H9 (cell line): ENCODE measurements around the gene GRAP2. TPM values are rescaled to one million over a fixed set of nuclear protein-coding genes. Genes with fewer than 3 reads are reported as not detected.

ENCODE experiments used
- DNase-seq: peaks from one replicate; pipeline ENCODE4 v3.0.0-alpha.2; 2017
- H2AFZ ChIP-seq: one replicate; pipeline ENCODE4 v1.6.1; 2013; ENCODE audit warnings: mild to moderate bottlenecking, low read length, control low read depth, moderate library complexity
- H2AK5ac ChIP-seq: 2 replicates; pipeline ENCODE4 v1.6.1; 2013; ENCODE audit warnings: low read length, control low read depth, mixed read lengths; ENCODE audit not compliant: insufficient read length
- H2BK120ac ChIP-seq: one replicate; pipeline ENCODE4 v1.6.1; 2013; ENCODE audit warnings: low read depth, mild to moderate bottlenecking, low read length, control low read depth, inconsistent platforms; ENCODE audit not compliant: poor library complexity, severe bottlenecking
- H2BK12ac ChIP-seq: 2 replicates; pipeline ENCODE4 v1.6.1; 2013; ENCODE audit warnings: low read length, control low read depth, mixed read lengths, low read depth; ENCODE audit not compliant: insufficient read length
- H2BK15ac ChIP-seq: 2 replicates; pipeline ENCODE4 v1.6.1; 2013; ENCODE audit warnings: low read depth, low read length, control low read depth
- H2BK20ac ChIP-seq: one replicate; pipeline ENCODE4 v1.6.1; 2013; ENCODE audit warnings: low read depth, mild to moderate bottlenecking, low read length, control low read depth, inconsistent platforms; ENCODE audit not compliant: poor library complexity, severe bottlenecking
- H2BK5ac ChIP-seq: 2 replicates; pipeline ENCODE4 v1.6.1; 2013; ENCODE audit warnings: low read length, control low read depth, mixed read lengths; ENCODE audit not compliant: insufficient read length
- H3K14ac ChIP-seq: 2 replicates; pipeline ENCODE4 v1.6.1; 2013; ENCODE audit warnings: low read length, control low read depth; ENCODE audit not compliant: insufficient read depth
- H3K18ac ChIP-seq: 2 replicates; pipeline ENCODE4 v1.6.1; 2013; ENCODE audit warnings: low read depth, mild to moderate bottlenecking, mixed read lengths, low read length, control low read depth; ENCODE audit not compliant: insufficient read length
- H3K23ac ChIP-seq: 2 replicates; pipeline ENCODE4 v1.6.1; 2013; ENCODE audit warnings: low read length, control low read depth, mixed read lengths, low read depth; ENCODE audit not compliant: insufficient read length
- H3K23me2 ChIP-seq: 2 replicates; pipeline ENCODE4 v1.6.1; 2013; ENCODE audit warnings: low read depth, mild to moderate bottlenecking, mixed read lengths, low read length, control low read depth; ENCODE audit not compliant: insufficient read length, poor library complexity, severe bottlenecking
- H3K27ac ChIP-seq: 2 replicates; pipeline ENCODE4 v1.5.1; 2013; ENCODE audit warnings: low read length, control low read depth, mixed read lengths, low read depth; ENCODE audit not compliant: insufficient read length
- H3K27me3 ChIP-seq: 2 replicates; pipeline ENCODE4 v1.6.1; 2013; ENCODE audit warnings: low read length, control low read depth, inconsistent platforms; ENCODE audit not compliant: insufficient read depth
- H3K4ac ChIP-seq: 2 replicates; pipeline ENCODE4 v1.6.1; 2013; ENCODE audit warnings: low read depth, mild to moderate bottlenecking, control low read depth, inconsistent platforms, low read length, moderate library complexity
- H3K4me1 ChIP-seq: 2 replicates; pipeline ENCODE4 v1.6.1; 2013; ENCODE audit warnings: low read length, control low read depth, inconsistent platforms; ENCODE audit not compliant: insufficient read depth
- H3K4me2 ChIP-seq: 2 replicates; pipeline ENCODE4 v1.6.1; 2013; ENCODE audit warnings: low read length, control low read depth, mixed read lengths; ENCODE audit not compliant: insufficient read length, insufficient read depth
- H3K56ac ChIP-seq: 2 replicates; pipeline ENCODE4 v1.6.1; 2013; ENCODE audit warnings: low read depth, mild to moderate bottlenecking, mixed read lengths, low read length, control low read depth; ENCODE audit not compliant: insufficient read length
- H3K79me1 ChIP-seq: 2 replicates; pipeline ENCODE4 v1.6.1; 2013; ENCODE audit warnings: low read depth, mild to moderate bottlenecking, moderate library complexity, low read length, control low read depth, inconsistent platforms; ENCODE audit not compliant: insufficient read depth, poor library complexity, severe bottlenecking
- H3K79me2 ChIP-seq: 2 replicates; pipeline ENCODE4 v1.6.1; 2013; ENCODE audit warnings: low read length, control low read depth, inconsistent platforms; ENCODE audit not compliant: insufficient read depth
- H3K9ac ChIP-seq: 2 replicates; pipeline ENCODE4 v1.6.1; 2013; ENCODE audit warnings: low read length, control low read depth, mixed read lengths; ENCODE audit not compliant: insufficient read length; ENCODE audit errors: extremely low read depth
- H3K9me3 ChIP-seq: one replicate; pipeline ENCODE4 v1.6.1; 2013; ENCODE audit warnings: low read depth, low read length, inconsistent platforms; ENCODE audit not compliant: control insufficient read depth
- H3T11ph ChIP-seq: one replicate; pipeline ENCODE4 v1.6.1; 2013; ENCODE audit warnings: mild to moderate bottlenecking, low read length, control low read depth, inconsistent platforms
- H4K20me1 ChIP-seq: one replicate; pipeline ENCODE4 v1.6.1; 2013; ENCODE audit not compliant: control insufficient read depth, insufficient read length, insufficient read depth
- H4K5ac ChIP-seq: 2 replicates; pipeline ENCODE4 v1.6.1; 2013; ENCODE audit warnings: low read depth, mild to moderate bottlenecking, mixed read lengths, low read length, control low read depth; ENCODE audit not compliant: insufficient read length
- H4K8ac ChIP-seq: replicated peaks from 2 replicates; pipeline ENCODE4 v1.6.1; 2013; ENCODE audit warnings: low read length, control low read depth, mixed read lengths, low read depth; ENCODE audit not compliant: insufficient read length
- H4K91ac ChIP-seq: 2 replicates; pipeline ENCODE4 v1.6.1; 2013; ENCODE audit warnings: low read depth, mild to moderate bottlenecking, moderate library complexity, mixed read lengths, low read length, control low read depth; ENCODE audit not compliant: insufficient read length
- H3K27ac Mint-ChIP-seq, 3 experiments: 2 replicates in 2 of 3; 3 replicates in 1 of 3; pipeline ENCODE4 v1.8.0; 2020 to 2021; ENCODE audit warnings: mixed read lengths in 3 of 3, mild to moderate bottlenecking in 1 of 3, moderate library complexity in 1 of 3
- H3K27me3 Mint-ChIP-seq: 2 replicates; pipeline ENCODE4 v1.8.0; 2021; ENCODE audit warnings: low read depth, mild to moderate bottlenecking, moderate library complexity, mixed read lengths
- H3K36me3 Mint-ChIP-seq, 3 experiments: 2 replicates in 2 of 3; 3 replicates in 1 of 3; pipeline ENCODE4 v1.8.0; 2020 to 2021; ENCODE audit warnings: low read depth in 3 of 3, mixed read lengths in 3 of 3; ENCODE audit not compliant: insufficient read depth in 1 of 3
- H3K4me1 Mint-ChIP-seq, 2 experiments: 2 replicates each; pipeline ENCODE4 v1.8.0; 2020; ENCODE audit warnings: mixed read lengths in 2 of 2
- H3K4me3 Mint-ChIP-seq, 2 experiments: 2 replicates in 1 of 2; 3 replicates in 1 of 2; pipeline ENCODE4 v1.8.0; 2020 to 2021; ENCODE audit warnings: mild to moderate bottlenecking in 2 of 2, mixed read lengths in 2 of 2, moderate library complexity in 1 of 2
- H3K9me3 Mint-ChIP-seq, 2 experiments: 2 replicates in 1 of 2; 3 replicates in 1 of 2; pipeline ENCODE4 v1.8.0; 2020; ENCODE audit warnings: mild to moderate bottlenecking in 2 of 2, mixed read lengths in 2 of 2, moderate library complexity in 1 of 2
- WGBS: extraction: QIAGEN DNeasy Blood & Tissue Kit; methylation state at CpG from one replicate; pipeline ENCODE4 v1.1.7; 2013; ENCODE audit warnings: missing lambda C conversion rate, low lambda C conversion rate, mixed read lengths; ENCODE audit not compliant: insufficient read length; ENCODE audit errors: extremely low coverage; 5-methylcytosine and 5-hydroxymethylcytosine counted together
- total RNA-seq: library from RNA; stranded (reverse); gene quantifications from 2 replicates; pipeline ENCODE4 v1.2.1, GENCODE V29; 2021
- TF ChIP-seq, protein P1 (sequence below): fragments of 200-600 bp; sonication (generic); conservative IDR thresholded peaks from 3 replicates; pipeline ENCODE4 v1.8.0; 2021; ENCODE audit warnings: antibody characterized with exemption, mild to moderate bottlenecking

Gene GRAP2
- total RNA-seq, 1 experiment from 2014 or later, result not detected

DNA sequence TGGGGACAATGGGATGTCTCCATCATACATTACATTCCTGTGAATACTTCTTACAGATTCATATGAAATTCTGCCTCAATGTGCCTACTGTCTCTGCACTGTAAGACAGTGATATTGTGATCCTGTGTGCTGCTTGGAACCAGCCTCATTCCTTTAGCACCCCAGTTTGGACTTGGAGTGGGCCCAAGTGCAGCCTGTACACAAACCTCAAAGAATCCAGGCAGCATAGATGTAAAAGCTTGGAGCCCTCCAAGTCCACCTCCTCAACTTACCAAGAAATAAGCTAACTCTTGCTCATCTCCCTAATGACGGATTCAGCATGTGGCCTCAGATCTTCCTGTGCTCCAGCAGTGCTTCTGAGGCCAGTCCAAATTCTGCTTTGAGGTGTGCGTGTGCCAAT is 24.4 kb downstream of the GRAP2 start:
- Histone ChIP-seq H2AK5ac (no peak overlapping the region), H4K91ac (no peak overlapping the region), H3K23me2 (no peaks in the 10 kb centered on the region), H2BK120ac (no peak overlapping the region), H3K18ac (no peak overlapping the region), H3K23ac (no peak overlapping the region), H2AFZ (no peak overlapping the region), H2BK5ac (no peak overlapping the region), H3K27ac (no peak overlapping the region), H3K79me2 (no peaks in the 10 kb centered on the region), H3K56ac (no peak overlapping the region), H3K9me3 (no peaks in the 10 kb centered on the region), H3K4me1 (no peaks in the 10 kb centered on the region; the same call in 1 of the 2 replicates), H3K4ac (no peak overlapping the region), H3T11ph (no peak overlapping the region), H3K79me1 (no peaks in the 10 kb centered on the region), H3K14ac (no peak overlapping the region), H3K4me2 (no peak overlapping the region), H2BK12ac (no peak overlapping the region), H4K5ac (no peak overlapping the region), H3K27me3 (no peaks in the 10 kb centered on the region), H3K9ac (no peak overlapping the region), H2BK20ac (no peak overlapping the region), H4K20me1 (no peaks in the 10 kb centered on the region), H2BK15ac (no peak overlapping the region), H4K8ac (no peak overlapping the region)
- no peak for DNase-seq
- Mint-ChIP-seq H3K36me3 (no peaks in the 10 kb centered on the region), H3K27me3 (peaks cover 8% of the 10 kb centered on the region), H3K9me3 (no peaks in the 10 kb centered on the region), H3K4me3 (no peak overlapping the region), H3K27ac (no peak overlapping the region), H3K4me1 (peaks cover 8 to 14% of the 10 kb centered on the region in 2 experiments; a peak in 3 of 4 replicates)
- TF ChIP-seq, protein P1, sequence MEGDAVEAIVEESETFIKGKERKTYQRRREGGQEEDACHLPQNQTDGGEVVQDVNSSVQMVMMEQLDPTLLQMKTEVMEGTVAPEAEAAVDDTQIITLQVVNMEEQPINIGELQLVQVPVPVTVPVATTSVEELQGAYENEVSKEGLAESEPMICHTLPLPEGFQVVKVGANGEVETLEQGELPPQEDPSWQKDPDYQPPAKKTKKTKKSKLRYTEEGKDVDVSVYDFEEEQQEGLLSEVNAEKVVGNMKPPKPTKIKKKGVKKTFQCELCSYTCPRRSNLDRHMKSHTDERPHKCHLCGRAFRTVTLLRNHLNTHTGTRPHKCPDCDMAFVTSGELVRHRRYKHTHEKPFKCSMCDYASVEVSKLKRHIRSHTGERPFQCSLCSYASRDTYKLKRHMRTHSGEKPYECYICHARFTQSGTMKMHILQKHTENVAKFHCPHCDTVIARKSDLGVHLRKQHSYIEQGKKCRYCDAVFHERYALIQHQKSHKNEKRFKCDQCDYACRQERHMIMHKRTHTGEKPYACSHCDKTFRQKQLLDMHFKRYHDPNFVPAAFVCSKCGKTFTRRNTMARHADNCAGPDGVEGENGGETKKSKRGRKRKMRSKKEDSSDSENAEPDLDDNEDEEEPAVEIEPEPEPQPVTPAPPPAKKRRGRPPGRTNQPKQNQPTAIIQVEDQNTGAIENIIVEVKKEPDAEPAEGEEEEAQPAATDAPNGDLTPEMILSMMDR, result no peak
- WGBS, result no CpG with 5 or more reads among the region's 2 CpGs
